Measurements from ENCODE around the gene DOCK3. TPM values are rescaled to one million over a fixed set of nuclear protein-coding genes. Genes with fewer than 3 reads are reported as not detected.

DOCK3 gene
- polyA plus RNA-seq, 1 donor from 2014 or later = 15.6 TPM

- TF ChIP-seq TAF1 (IDR thresholded peaks at IDR 0.05; ENCODE audit: low read depth) (no peak), EP300 (conservative IDR thresholded peaks at IDR 0.05; ENCODE audit: poor library complexity, severe bottlenecking) (no peak), POLR2AphosphoS5 (IDR thresholded peaks at IDR 0.05) (no peak), EZH2 (IDR thresholded peaks at IDR 0.05; ENCODE audit: borderline replicate concordance, insufficient read depth, low read length, poor library complexity, severe bottlenecking) (no peak), REST (IDR thresholded peaks at IDR 0.05; ENCODE audit: borderline replicate concordance) (no peak), SMC3 (conservative IDR thresholded peaks at IDR 0.05; ENCODE audit: poor library complexity) (no peak), RAD21 (conservative IDR thresholded peaks at IDR 0.05) (no peak)
- H3K4me2 ChIP-seq (ENCODE audit: low read length) = no peak overlapping the region
- no peaks in the 10 kb centered on the region for H3K27me3 ChIP-seq (ENCODE audit: insufficient read depth, low read depth, low read length)
- no peak overlapping the region for H2AFZ ChIP-seq (ENCODE audit: low read depth, low read length)
- H4K20me1 ChIP-seq (ENCODE audit: insufficient read depth) = no peaks in the 10 kb centered on the region
- H3F3A ChIP-seq (ENCODE audit: insufficient read depth, low read length, poor library complexity, severe bottlenecking) = no peaks in the 10 kb centered on the region
- H3K36me3 ChIP-seq (ENCODE audit: insufficient read depth, low read length) = no peaks in the 10 kb centered on the region
- H3K9ac ChIP-seq (ENCODE audit: low read length) = no peak overlapping the region
- no peaks in the 10 kb centered on the region for H3K9me3 ChIP-seq (ENCODE audit: low read length)
- H3K79me2 ChIP-seq (replicated peaks; ENCODE audit: insufficient read depth, low read length) = no peaks in the 10 kb centered on the region
- H3K27ac ChIP-seq (ENCODE audit: low read length) = no peak overlapping the region
- H3K4me3 ChIP-seq (ENCODE audit: low read length) = no peak overlapping the region
- no peaks in the 10 kb centered on the region for H3K9me2 ChIP-seq (ENCODE audit: insufficient read depth, low read length)
These were observed 608.2 kb downstream of the DOCK3 start for GRCh38 chr3:51282931-51283330.

GRCh38 chr3:51283421-51283820 is 608.7 kb downstream of the DOCK3 start:
- Histone ChIP-seq H3K79me2 (replicated peaks; ENCODE audit: insufficient read depth, low read length) (no peaks in the 10 kb centered on the region), H3K9ac (ENCODE audit: low read length) (no peak overlapping the region), H2AFZ (ENCODE audit: low read depth, low read length) (no peak overlapping the region), H3K9me2 (ENCODE audit: insufficient read depth, low read length) (no peaks in the 10 kb centered on the region), H4K20me1 (ENCODE audit: insufficient read depth) (no peaks in the 10 kb centered on the region), H3K27ac (ENCODE audit: low read length) (no peak overlapping the region), H3K27me3 (ENCODE audit: insufficient read depth, low read depth, low read length) (no peaks in the 10 kb centered on the region), H3F3A (ENCODE audit: insufficient read depth, low read length, poor library complexity, severe bottlenecking) (no peaks in the 10 kb centered on the region), H3K36me3 (ENCODE audit: insufficient read depth, low read length) (no peaks in the 10 kb centered on the region), H3K4me2 (ENCODE audit: low read length) (no peak overlapping the region), H3K9me3 (ENCODE audit: low read length) (peaks cover under 1% of the 10 kb centered on the region), H3K4me3 (ENCODE audit: low read length) (no peak overlapping the region)
- TF ChIP-seq EZH2 (IDR thresholded peaks at IDR 0.05; ENCODE audit: borderline replicate concordance, insufficient read depth, low read length, poor library complexity, severe bottlenecking) = no peak
- TF ChIP-seq TAF1 (IDR thresholded peaks at IDR 0.05; ENCODE audit: low read depth) = no peak
- no peak for TF ChIP-seq CTCF (IDR thresholded peaks at IDR 0.05; ENCODE audit: poor library complexity, severe bottlenecking)
- no peak for TF ChIP-seq SMC3 (conservative IDR thresholded peaks at IDR 0.05; ENCODE audit: poor library complexity)
- TF ChIP-seq REST (IDR thresholded peaks at IDR 0.05; ENCODE audit: borderline replicate concordance) = no peak
- no peak for TF ChIP-seq EP300 (conservative IDR thresholded peaks at IDR 0.05; ENCODE audit: poor library complexity, severe bottlenecking)
- no peak for TF ChIP-seq RAD21 (conservative IDR thresholded peaks at IDR 0.05)
- TF ChIP-seq MXI1 (conservative IDR thresholded peaks at IDR 0.05; ENCODE audit: poor library complexity, severe bottlenecking) = no peak
- TF ChIP-seq POLR2AphosphoS5 (IDR thresholded peaks at IDR 0.05) = no peak

Measured in neural cell (in vitro differentiated cells).